Panc1 (cell line): ENCODE results near the gene PPP2R3A. TPM values are rescaled to one million over a fixed set of nuclear protein-coding genes. Genes with fewer than 3 reads are reported as not detected.

Experiments used
- ATAC-seq: fragments of 200-7000 bp; cut with Tn5 transposase; 2 replicates; pipeline ENCODE4 v1.9.1; 2020; ENCODE audit warnings: mild to moderate bottlenecking, moderate library complexity
- BruUV-seq: library from RNA; stranded (reverse); fragments of 400-500 nt; replicated peaks from 2 replicates; lab custom pipeline; 2021; lab: Mats Ljungman, UMichigan
- CTCF ChIA-PET: fragments of 300-600 bp; sonication (Branson Sonifier 250); formaldehyde crosslinking; loops from one replicate; lab custom pipeline; 2022; ENCODE audit warnings: antibody characterized with exemption; lab: Charles Lee
- POLR2A ChIA-PET: fragments of 300-600 bp; sonication (Branson Sonifier 250); formaldehyde crosslinking; loops from one replicate; lab custom pipeline; 2022; ENCODE audit warnings: antibody characterized with exemption; lab: Charles Lee
- DNase-seq: peaks from one replicate; pipeline ENCODE4 v3.0.0-alpha.2; 2010; ENCODE audit warnings: low read depth, low spot score
- H3K27ac ChIP-seq: 2 replicates; pipeline ENCODE4 v1.5.1; 2011; ENCODE audit warnings: mild to moderate bottlenecking, low read length, inconsistent platforms
- H3K27me3 ChIP-seq: fragments of 200-500 bp; sonication (Bioruptor generic); 2 replicates; pipeline ENCODE4 v1.6.0; 2014; ENCODE audit warnings: low read length, inconsistent platforms; ENCODE audit not compliant: control insufficient read depth, insufficient read depth
- H3K36me3 ChIP-seq: fragments of 200-500 bp; sonication (Bioruptor generic); 2 replicates; pipeline ENCODE4 v1.5.1; 2014; ENCODE audit warnings: inconsistent platforms, mild to moderate bottlenecking, low read length, moderate library complexity; ENCODE audit not compliant: control insufficient read depth, insufficient read depth
- H3K4me1 ChIP-seq: 2 replicates; pipeline ENCODE4 v1.5.1; 2011; ENCODE audit warnings: inconsistent platforms, mild to moderate bottlenecking, low read length, moderate library complexity; ENCODE audit not compliant: control insufficient read depth, insufficient read depth
- H3K4me3 ChIP-seq, 2 experiments: 2 replicates each; pipeline ENCODE4 v1.5.1; 2011 to 2012; ENCODE audit warnings: low read depth in 2 of 2, low read length in 2 of 2, mild to moderate bottlenecking in 2 of 2, inconsistent platforms in 1 of 2, moderate library complexity in 1 of 2
- H3K9me3 ChIP-seq: fragments of 200-500 bp; sonication (Bioruptor generic); 2 replicates; pipeline ENCODE4 v1.5.1; 2014; ENCODE audit warnings: low read depth, mild to moderate bottlenecking, inconsistent platforms, low read length, moderate library complexity; ENCODE audit not compliant: control insufficient read depth, insufficient read depth
- CTCF ChIP-seq: fragments of 450-650 bp; IDR thresholded peaks from 2 replicates; pipeline ENCODE4 v1.5.1; 2017; ENCODE audit warnings: mild to moderate bottlenecking
- POLR2AphosphoS5 ChIP-seq: IDR thresholded peaks from 2 replicates; pipeline ENCODE4 v1.6.1; 2012; ENCODE audit warnings: mild to moderate bottlenecking, low read depth, low read length, moderate library complexity
- REST ChIP-seq, 2 experiments: IDR thresholded peaks; 2 replicates each; pipeline ENCODE4 v1.6.1; 2011 to 2012; ENCODE audit warnings: low read depth in 2 of 2, control low read depth in 1 of 2, low read length in 1 of 2, mild to moderate bottlenecking in 1 of 2, moderate library complexity in 1 of 2; ENCODE audit not compliant: insufficient read depth in 1 of 2
- SIN3A ChIP-seq: IDR thresholded peaks from 2 replicates; pipeline ENCODE4 v1.6.1; 2012; ENCODE audit warnings: low read depth, mild to moderate bottlenecking, low read length, moderate library complexity, borderline replicate concordance; ENCODE audit not compliant: insufficient read depth
- TCF7L2 ChIP-seq: IDR thresholded peaks from 2 replicates; pipeline ENCODE4 v1.6.1; 2011; ENCODE audit warnings: mild to moderate bottlenecking, low read depth, low read length, inconsistent platforms
- in situ Hi-C: cut with HindIII; loops from 2 replicates; pipeline ENCODE4 v1.10.0; 2016; ENCODE audit warnings: low sequenced_read_pairs, low pct_unique_long_range_greater_than_20kb
- intact Hi-C: fragments of 100-400 bp; cut with micrococcal nuclease; formaldehyde crosslinking; loops from one replicate; pipeline ENCODE4 v1.10.0; 2022; ENCODE audit not compliant: unreplicated experiment
- total RNA-seq: library from RNA; stranded (reverse); gene quantifications from one replicate; pipeline ENCODE4 v1.2.1, GENCODE V29; 2021; ENCODE audit not compliant: unreplicated experiment

Gene PPP2R3A
- total RNA-seq, 1 experiment from 2014 or later, result 8.1 TPM

DNA sequence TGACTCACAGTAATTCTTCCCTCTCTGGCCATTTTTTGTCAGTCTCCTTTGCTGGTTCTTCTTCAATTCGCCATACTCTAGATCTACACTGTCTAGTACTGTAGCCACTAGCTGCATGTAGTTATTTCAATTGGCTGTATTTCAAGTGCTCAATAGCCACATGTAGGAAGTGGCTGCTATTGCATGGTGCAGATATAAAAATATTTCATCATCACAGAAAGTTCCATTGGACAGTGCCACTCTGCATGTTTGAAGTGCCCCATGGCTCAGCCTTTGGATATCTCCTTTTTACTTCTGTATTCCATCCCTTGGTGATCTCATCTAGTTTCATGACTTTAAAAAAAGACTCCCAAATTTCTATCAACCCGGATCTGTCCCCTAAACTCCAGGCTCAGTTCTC lies 22.1 kb downstream of the PPP2R3A start:
- in situ Hi-C loops, result no loop called here
- POLR2A ChIA-PET, result no interaction called here

DNA sequence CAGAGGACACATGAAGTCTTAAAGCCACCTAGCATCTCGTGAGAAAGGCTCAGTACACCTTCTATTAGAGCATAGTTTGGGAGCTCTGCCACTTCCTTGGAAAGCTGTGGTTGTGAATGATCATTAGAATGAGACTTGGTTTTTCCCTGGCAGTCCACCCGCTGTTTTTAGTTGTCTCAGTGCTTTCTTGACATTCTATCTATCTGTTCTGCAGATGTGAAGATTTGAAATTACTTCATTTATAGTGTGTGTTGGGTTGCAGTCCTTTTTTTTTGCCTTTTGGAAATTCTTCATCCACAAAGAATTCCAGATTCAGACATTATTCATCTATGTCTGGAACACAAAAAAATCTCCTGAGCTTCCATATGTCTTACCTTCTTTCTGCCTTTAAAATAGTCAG lies 23.7 kb downstream of the PPP2R3A start:
- in situ Hi-C loops, result no loop called here
- 0 out of 2 replicates have a peak, but pooled peaks cover 10% of the 10 kb centered on the region for H3K4me1 ChIP-seq
- TF ChIP-seq REST (IDR thresholded peaks at IDR 0.05; ENCODE audit: insufficient read depth in 1 of 2, low read depth in 2 of 2, low read length in 1 of 2) (no peak), TCF7L2 (no peak), CTCF (no peak), SIN3A (no peak), POLR2AphosphoS5 (no peak)
- POLR2A ChIA-PET, result no interaction called here
- H3K4me3 ChIP-seq, result no peak overlapping the region
- H3K36me3 ChIP-seq, result no peaks in the 10 kb centered on the region
- ATAC-seq (no peak), DNase-seq (no peak)
- CTCF ChIA-PET, result no interaction called here
- no peaks in the 10 kb centered on the region for H3K9me3 ChIP-seq
- intact Hi-C loops, result no loop called here
- BruUV-seq, result no TSS peak
- no peak overlapping the region for H3K27ac ChIP-seq
- H3K27me3 ChIP-seq, result no peaks in the 10 kb centered on the region

More for the DNA sequence above, 22.1 kb downstream of the PPP2R3A start:
- Histone ChIP-seq H3K9me3 (no peaks in the 10 kb centered on the region), H3K27ac (no peak overlapping the region), H3K36me3 (no peaks in the 10 kb centered on the region), H3K4me1 (0 out of 2 replicates have a peak, but pooled peaks cover 8% of the 10 kb centered on the region), H3K27me3 (no peaks in the 10 kb centered on the region), H3K4me3 (no peak overlapping the region)
- no TSS peak for BruUV-seq
- intact Hi-C loops, result no loop called here
- TF ChIP-seq CTCF (no peak), POLR2AphosphoS5 (no peak), SIN3A (no peak), REST (IDR thresholded peaks at IDR 0.05; ENCODE audit: insufficient read depth in 1 of 2, low read depth in 2 of 2, low read length in 1 of 2) (no peak), TCF7L2 (no peak)
- CTCF ChIA-PET, result no interaction called here
- ATAC-seq (no peak), DNase-seq (no peak)
